Effector CD4-positive, alpha-beta T cell (primary cell): Measurements from ENCODE around the gene HYPK.

ENCODE experiments used
- DNase-seq: peaks from one replicate; pipeline ENCODE4 v3.0.0-alpha.2; 2020

Gene HYPK

GRCh38 chr15:43852607-43853006 lies 52.2 kb downstream of the HYPK start:
- no peak for DNase-seq
